Lung (tissue), 12 donors: ENCODE measurements around the gene SMPD2. TPM values are rescaled to one million over a fixed set of nuclear protein-coding genes. Genes with fewer than 3 reads are reported as not detected.

ENCODE experiments used
- ATAC-seq: fragments of 200-7000 bp; cut with Tn5 transposase; one replicate; pipeline ENCODE4 v1.9.1; 2020; ENCODE audit warnings: moderate number of reproducible peaks; ENCODE audit not compliant: insufficient read depth, low FRiP score
- DNase-seq, 3 donors: peaks; one replicate each; pipeline ENCODE4 v3.0.0-alpha.2; 2013 to 2017
- H3K27ac ChIP-seq, 2 donors: one replicate each; pipeline ENCODE4 v1.5.1; 2013; ENCODE audit warnings: mild to moderate bottlenecking in 2 of 2, moderate library complexity in 2 of 2, control low read depth in 1 of 2, inconsistent platforms in 1 of 2, low read depth in 1 of 2, low read length in 1 of 2
- H3K27me3 ChIP-seq, 3 donors: one replicate each; pipeline ENCODE4 v1.5.1; 2013; ENCODE audit warnings: low read length in 2 of 3; ENCODE audit not compliant: control insufficient read depth in 3 of 3, insufficient read depth in 3 of 3
- H3K36me3 ChIP-seq, 4 donors: one replicate each; pipeline ENCODE4 v1.5.1; 2013; ENCODE audit warnings: low read length in 4 of 4, mild to moderate bottlenecking in 1 of 4, moderate library complexity in 1 of 4; ENCODE audit not compliant: control insufficient read depth in 4 of 4, insufficient read depth in 4 of 4
- H3K4me1 ChIP-seq, 5 donors: one replicate each; pipeline ENCODE4 v1.5.1; 2013; ENCODE audit warnings: low read length in 5 of 5, mild to moderate bottlenecking in 2 of 5, moderate library complexity in 1 of 5; ENCODE audit not compliant: control insufficient read depth in 5 of 5, insufficient read depth in 5 of 5
- H3K4me3 ChIP-seq: one replicate; pipeline ENCODE4 v1.5.1; 2013; ENCODE audit warnings: mild to moderate bottlenecking, control low read depth, moderate library complexity
- H3K9ac ChIP-seq, 2 donors: one replicate each; pipeline ENCODE4 v1.5.1; 2013; ENCODE audit warnings: low read length in 2 of 2, control low read depth in 1 of 2; ENCODE audit not compliant: insufficient read depth in 1 of 2
- H3K9me3 ChIP-seq, 4 donors: one replicate each; pipeline ENCODE4 v1.5.1; 2013; ENCODE audit warnings: low read length in 3 of 4, mild to moderate bottlenecking in 1 of 4, moderate library complexity in 1 of 4; ENCODE audit not compliant: control insufficient read depth in 4 of 4, insufficient read depth in 3 of 4
- WGBS, 2 donors: extraction: QIAGEN DNeasy Blood & Tissue Kit; methylation state at CpG; one replicate each; pipeline ENCODE4 v1.1.7; 2013; 5-methylcytosine and 5-hydroxymethylcytosine counted together
- polyA plus RNA-seq, 2 donors: library from polyadenylated mRNA; stranded (reverse); fragments of 200-250 nt; gene quantifications; one replicate each; pipeline ENCODE4 v1.2.1, GENCODE V29; 2013
- total RNA-seq, 2 donors: library from RNA; depleted of rRNA in 1 of 2; stranded (reverse); fragments of >200 nt in 1 of 2; gene quantifications; one replicate each; pipeline ENCODE4 v1.2.1, GENCODE V29; 2014 to 2021
- TF ChIP-seq, protein P1 (sequence below): IDR thresholded peaks from 2 replicates; pipeline ENCODE4 v1.5.1; 2012; ENCODE audit warnings: mild to moderate bottlenecking; ENCODE audit errors: control extremely low read depth, extremely low read depth
- donor health status: control.
- donor health status: control.
- donor health status: Bipolar disorder and iron deficiency.
- donor health status: healthy.
- donor health status: DM: yes; HTN: yes; CAD: no.

SMPD2 gene
- total and polyA plus RNA-seq, 4 donors, result 17.4 to 22.8 (median 19.9) TPM

DNA sequence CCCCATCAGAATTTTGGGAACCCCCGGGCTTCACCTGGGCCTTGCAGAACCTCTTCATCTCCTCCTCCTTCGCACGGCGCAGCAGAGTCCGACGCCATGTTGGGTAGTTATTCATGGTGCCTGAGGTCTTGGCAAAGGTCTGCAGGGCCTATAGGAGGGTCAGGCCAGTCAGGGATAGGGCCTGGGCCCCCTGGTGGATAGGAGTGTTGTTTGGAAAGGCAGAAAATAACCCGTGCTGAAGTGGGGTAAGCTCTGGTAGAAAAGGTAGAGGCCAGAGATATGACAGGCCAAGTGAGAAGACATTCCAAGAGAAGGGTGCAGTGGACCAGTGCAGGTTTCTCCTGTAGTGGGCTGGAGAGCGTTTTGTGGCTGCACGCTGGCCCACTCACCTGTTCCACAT is 4.9 kb downstream of the SMPD2 start:
- TF ChIP-seq, protein P1, sequence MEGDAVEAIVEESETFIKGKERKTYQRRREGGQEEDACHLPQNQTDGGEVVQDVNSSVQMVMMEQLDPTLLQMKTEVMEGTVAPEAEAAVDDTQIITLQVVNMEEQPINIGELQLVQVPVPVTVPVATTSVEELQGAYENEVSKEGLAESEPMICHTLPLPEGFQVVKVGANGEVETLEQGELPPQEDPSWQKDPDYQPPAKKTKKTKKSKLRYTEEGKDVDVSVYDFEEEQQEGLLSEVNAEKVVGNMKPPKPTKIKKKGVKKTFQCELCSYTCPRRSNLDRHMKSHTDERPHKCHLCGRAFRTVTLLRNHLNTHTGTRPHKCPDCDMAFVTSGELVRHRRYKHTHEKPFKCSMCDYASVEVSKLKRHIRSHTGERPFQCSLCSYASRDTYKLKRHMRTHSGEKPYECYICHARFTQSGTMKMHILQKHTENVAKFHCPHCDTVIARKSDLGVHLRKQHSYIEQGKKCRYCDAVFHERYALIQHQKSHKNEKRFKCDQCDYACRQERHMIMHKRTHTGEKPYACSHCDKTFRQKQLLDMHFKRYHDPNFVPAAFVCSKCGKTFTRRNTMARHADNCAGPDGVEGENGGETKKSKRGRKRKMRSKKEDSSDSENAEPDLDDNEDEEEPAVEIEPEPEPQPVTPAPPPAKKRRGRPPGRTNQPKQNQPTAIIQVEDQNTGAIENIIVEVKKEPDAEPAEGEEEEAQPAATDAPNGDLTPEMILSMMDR, result no peak
- Histone ChIP-seq H3K9ac (no peak overlapping the region), H3K27ac (no peak overlapping the region), H3K36me3 (peaks cover 0 to 44% (median 22%) of the 10 kb centered on the region in 4 donors), H3K9me3 (no peaks in the 10 kb centered on the region), H3K4me1 (peaks cover 0 to 10% (median 4%) of the 10 kb centered on the region in 5 donors), H3K4me3 (no peak overlapping the region), H3K27me3 (no peaks in the 10 kb centered on the region)
- 90 to 91% methylated on average over 9 of the region's 9 CpGs for WGBS, 2 donors
- no peak for DNase-seq
- no peak for ATAC-seq

DNA sequence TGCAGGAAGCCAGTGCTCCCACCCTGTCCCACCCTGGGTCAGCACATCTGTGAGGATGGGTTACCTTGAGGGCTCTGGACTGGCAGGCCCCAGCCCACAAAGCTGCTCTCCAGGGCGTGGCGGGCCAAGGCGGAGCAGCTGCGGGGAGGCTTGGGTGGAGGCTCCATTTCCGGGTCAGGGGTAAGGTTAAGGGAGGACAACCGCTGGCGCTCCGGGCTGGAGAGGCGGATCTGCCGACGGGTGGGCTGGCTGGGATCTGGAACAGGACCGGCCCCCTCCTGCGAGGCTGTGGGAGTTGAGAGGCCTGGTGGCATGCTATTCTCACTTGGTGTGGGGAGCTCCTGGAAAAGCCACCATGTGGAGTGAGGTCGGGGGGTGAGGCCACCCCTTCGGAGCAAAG is 5.5 kb downstream of the SMPD2 start:
- Histone ChIP-seq H3K27ac (no peak overlapping the region), H3K4me3 (no peak overlapping the region), H3K9ac (no peak overlapping the region), H3K4me1 (peaks cover 0 to 10% (median 4%) of the 10 kb centered on the region in 5 donors), H3K9me3 (no peaks in the 10 kb centered on the region), H3K36me3 (peaks cover 0 to 46% (median 22%) of the 10 kb centered on the region in 4 donors), H3K27me3 (no peaks in the 10 kb centered on the region)
- no peak for ATAC-seq
- TF ChIP-seq, protein P1, result no peak
- DNase-seq, result no peak
- WGBS, 2 donors, result 90 to 93% methylated on average over 15 of the region's 15 CpGs

DNA sequence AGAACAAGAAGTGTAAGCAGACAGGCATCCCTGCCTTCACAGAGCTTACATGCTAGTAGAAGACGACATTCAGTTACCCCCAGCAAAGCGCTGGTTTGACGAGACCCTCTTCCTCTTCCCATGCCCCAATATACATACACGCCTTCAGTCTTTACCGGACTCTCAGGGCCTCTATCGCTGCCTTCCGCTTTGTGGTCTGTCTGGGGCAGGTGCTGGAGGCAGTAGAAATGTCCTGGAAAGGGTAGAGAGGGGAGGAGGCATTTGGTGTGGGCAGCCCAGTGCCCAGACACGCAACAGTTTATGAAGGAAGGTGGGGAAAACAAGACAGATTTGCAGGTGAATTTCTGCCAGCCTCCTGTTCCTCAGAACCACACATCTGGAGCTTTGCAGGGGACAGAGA is 6.0 kb downstream of the SMPD2 start:
- Histone ChIP-seq H3K4me1 (peaks cover 0 to 8% (median 4%) of the 10 kb centered on the region in 5 donors), H3K9me3 (no peaks in the 10 kb centered on the region), H3K27me3 (no peaks in the 10 kb centered on the region), H3K27ac (no peak overlapping the region), H3K36me3 (peaks cover 0 to 48% (median 25%) of the 10 kb centered on the region in 4 donors), H3K9ac (no peak overlapping the region), H3K4me3 (no peak overlapping the region)
- no peak for ATAC-seq
- TF ChIP-seq, protein P1, result no peak
- no peak for DNase-seq
- WGBS, 2 donors, result 67 to 83% methylated on average over 8 of the region's 8 CpGs

DNA sequence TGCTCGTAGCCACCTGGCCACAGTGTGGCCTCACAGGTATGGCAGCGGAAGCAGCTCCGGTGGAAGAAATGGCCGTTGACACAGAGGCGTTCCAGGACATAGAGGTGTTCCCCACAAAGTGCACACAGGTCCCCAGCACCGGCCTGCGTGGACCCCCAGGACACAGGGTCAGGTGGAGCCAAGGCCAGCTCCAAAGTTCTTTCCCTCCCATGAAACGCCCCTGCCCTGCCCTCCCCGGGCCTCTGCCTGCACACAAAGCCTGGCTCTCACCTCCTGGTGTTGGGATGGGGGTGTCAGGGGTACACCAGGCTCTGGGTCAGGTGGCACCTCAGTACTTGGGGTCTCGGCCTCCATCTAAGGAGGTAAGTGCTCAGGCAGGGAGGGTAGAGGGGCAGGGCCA is 6.6 kb downstream of the SMPD2 start:
- H3K36me3 ChIP-seq, result peaks cover 0 to 50% (median 29%) of the 10 kb centered on the region in 4 donors
- ATAC-seq, result no peak
- whole genome bisulfite sequencing, 2 donors, result 90 to 92% methylated on average over 10 of the region's 10 CpGs

More for the DNA sequence above, 6.6 kb downstream of the SMPD2 start:
- H3K9ac ChIP-seq, result no peak overlapping the region
- no peak for DNase-seq
- TF ChIP-seq, protein P1, result no peak
- no peak overlapping the region for H3K27ac ChIP-seq
- no peaks in the 10 kb centered on the region for H3K9me3 ChIP-seq
- H3K4me3 ChIP-seq, result no peak overlapping the region
- H3K27me3 ChIP-seq, result no peaks in the 10 kb centered on the region
- H3K4me1 ChIP-seq, result peaks cover 0 to 2% (median 0%) of the 10 kb centered on the region in 5 donors
